Measurements from ENCODE around the gene SGCA. TPM values are rescaled to one million over a fixed set of nuclear protein-coding genes. Genes with fewer than 3 reads are reported as not detected.

The SGCA gene
- total and polyA plus RNA-seq, 2 of the 13 experiments (the other 11 are each of a cell fraction or from before 2014, with no cell fraction given) = not detected

DNA sequence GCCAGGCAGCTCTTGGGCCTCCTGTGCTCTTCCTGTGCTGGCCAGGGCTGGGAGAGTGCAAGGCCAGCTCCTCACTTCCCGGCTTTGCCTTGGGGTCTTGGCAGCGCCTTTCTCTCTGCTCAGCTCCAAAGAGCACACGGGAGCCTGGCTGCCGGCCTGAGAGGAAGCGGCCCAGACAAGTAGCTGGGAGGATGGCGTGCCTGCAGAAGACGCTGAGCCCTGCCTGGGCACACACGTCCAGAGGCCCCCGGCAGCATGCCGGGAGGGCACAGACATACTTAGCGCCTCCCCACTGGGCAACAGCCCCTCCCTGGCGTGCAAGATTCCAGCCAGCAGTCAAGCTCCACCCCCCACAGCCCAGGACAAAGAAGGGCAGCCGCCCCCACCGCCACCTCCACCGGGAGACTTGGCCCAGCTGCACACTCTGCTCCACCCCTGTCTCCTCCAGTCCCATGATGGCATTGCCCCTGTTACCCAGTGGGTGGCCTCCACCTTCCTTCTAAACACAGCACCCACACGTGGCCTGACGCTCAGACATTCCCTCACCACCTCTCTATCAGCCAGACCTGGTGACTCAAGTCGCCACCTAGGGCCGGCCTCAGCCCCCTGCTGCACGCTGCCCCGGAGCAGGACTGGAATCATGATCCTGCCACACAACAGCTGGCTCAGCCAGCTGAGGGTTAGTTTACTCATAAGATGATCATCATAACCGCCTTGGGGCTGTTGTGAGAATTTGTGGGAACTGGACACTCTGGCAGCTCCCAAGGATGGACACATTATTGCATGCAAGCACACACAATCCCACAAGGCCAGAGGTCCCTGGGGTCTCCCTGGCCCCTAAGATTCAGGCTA lies 12.4 kb downstream of the SGCA start (continued):
- TF ChIP-seq ZNF572 (CRISPR knock-in tag; IDR thresholded peaks at IDR 0.05) (peak; percentile 77; the same call in 1 of the 2 replicates), ZNF274 (CRISPR knock-in tag; IDR thresholded peaks at IDR 0.05) (peak; percentile 81), ZNF644 (CRISPR knock-in tag; IDR thresholded peaks at IDR 0.05; ENCODE audit: low read depth) (peak; percentile 75), GABPB1 (CRISPR knock-in tag; IDR thresholded peaks at IDR 0.05) (peak; percentile 48), NAIF1 (CRISPR knock-in tag; IDR thresholded peaks at IDR 0.05; ENCODE audit: borderline replicate concordance) (no peak), ZNF17 (CRISPR knock-in tag; IDR thresholded peaks at IDR 0.05) (no peak), ZNF773 (CRISPR knock-in tag; IDR thresholded peaks at IDR 0.05; ENCODE audit: borderline replicate concordance) (no peak), ZNF451 (CRISPR knock-in tag; IDR thresholded peaks at IDR 0.05) (0 out of 2 replicates have a peak, but pooled peaks have one; percentile 73), ATAD3A (CRISPR knock-in tag; IDR thresholded peaks at IDR 0.05) (no peak), BRD4 (CRISPR knock-in tag; IDR thresholded peaks at IDR 0.05) (0 out of 2 replicates have a peak, but pooled peaks have one; percentile 7), ZNF556 (CRISPR knock-in tag; IDR thresholded peaks at IDR 0.05; ENCODE audit: borderline replicate concordance) (no peak), ZNF329 (CRISPR knock-in tag; IDR thresholded peaks at IDR 0.05; ENCODE audit: low read depth) (no peak), ARNT (IDR thresholded peaks at IDR 0.05) (no peak), KAT7 (CRISPR knock-in tag; IDR thresholded peaks at IDR 0.05; ENCODE audit: borderline replicate concordance) (no peak; the same call in 1 of the 2 replicates), BHLHE40 (IDR thresholded peaks at IDR 0.05; ENCODE audit: low read length) (peak; percentile 39), ZNF230 (CRISPR knock-in tag; IDR thresholded peaks at IDR 0.05) (no peak), NR2F2 (IDR thresholded peaks at IDR 0.05; ENCODE audit: borderline replicate concordance, low read depth) (no peak; the same call in 1 of the 2 replicates), HNF4A (CRISPR knock-in tag; IDR thresholded peaks at IDR 0.05) (no peak)
- TF ChIP-seq, protein P1, sequence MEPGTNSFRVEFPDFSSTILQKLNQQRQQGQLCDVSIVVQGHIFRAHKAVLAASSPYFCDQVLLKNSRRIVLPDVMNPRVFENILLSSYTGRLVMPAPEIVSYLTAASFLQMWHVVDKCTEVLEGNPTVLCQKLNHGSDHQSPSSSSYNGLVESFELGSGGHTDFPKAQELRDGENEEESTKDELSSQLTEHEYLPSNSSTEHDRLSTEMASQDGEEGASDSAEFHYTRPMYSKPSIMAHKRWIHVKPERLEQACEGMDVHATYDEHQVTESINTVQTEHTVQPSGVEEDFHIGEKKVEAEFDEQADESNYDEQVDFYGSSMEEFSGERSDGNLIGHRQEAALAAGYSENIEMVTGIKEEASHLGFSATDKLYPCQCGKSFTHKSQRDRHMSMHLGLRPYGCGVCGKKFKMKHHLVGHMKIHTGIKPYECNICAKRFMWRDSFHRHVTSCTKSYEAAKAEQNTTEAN (CRISPR knock-in tag; conservative IDR thresholded peaks at IDR 0.05) = no peak
- TF ChIP-seq, protein P2, sequence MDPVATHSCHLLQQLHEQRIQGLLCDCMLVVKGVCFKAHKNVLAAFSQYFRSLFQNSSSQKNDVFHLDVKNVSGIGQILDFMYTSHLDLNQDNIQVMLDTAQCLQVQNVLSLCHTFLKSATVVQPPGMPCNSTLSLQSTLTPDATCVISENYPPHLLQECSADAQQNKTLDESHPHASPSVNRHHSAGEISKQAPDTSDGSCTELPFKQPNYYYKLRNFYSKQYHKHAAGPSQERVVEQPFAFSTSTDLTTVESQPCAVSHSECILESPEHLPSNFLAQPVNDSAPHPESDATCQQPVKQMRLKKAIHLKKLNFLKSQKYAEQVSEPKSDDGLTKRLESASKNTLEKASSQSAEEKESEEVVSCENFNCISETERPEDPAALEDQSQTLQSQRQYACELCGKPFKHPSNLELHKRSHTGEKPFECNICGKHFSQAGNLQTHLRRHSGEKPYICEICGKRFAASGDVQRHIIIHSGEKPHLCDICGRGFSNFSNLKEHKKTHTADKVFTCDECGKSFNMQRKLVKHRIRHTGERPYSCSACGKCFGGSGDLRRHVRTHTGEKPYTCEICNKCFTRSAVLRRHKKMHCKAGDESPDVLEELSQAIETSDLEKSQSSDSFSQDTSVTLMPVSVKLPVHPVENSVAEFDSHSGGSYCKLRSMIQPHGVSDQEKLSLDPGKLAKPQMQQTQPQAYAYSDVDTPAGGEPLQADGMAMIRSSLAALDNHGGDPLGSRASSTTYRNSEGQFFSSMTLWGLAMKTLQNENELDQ (CRISPR knock-in tag; IDR thresholded peaks at IDR 0.05; ENCODE audit: borderline replicate concordance) = no peak
- TF ChIP-seq, protein P3, sequence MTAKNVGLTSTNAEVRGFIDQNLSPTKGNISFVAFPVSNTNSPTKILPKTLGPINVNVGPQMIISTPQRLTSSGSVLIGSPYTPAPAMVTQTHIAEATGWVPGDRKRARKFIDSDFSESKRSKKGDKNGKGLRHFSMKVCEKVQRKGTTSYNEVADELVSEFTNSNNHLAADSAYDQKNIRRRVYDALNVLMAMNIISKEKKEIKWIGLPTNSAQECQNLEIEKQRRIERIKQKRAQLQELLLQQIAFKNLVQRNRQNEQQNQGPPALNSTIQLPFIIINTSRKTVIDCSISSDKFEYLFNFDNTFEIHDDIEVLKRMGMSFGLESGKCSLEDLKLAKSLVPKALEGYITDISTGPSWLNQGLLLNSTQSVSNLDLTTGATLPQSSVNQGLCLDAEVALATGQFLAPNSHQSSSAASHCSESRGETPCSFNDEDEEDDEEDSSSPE (CRISPR knock-in tag; IDR thresholded peaks at IDR 0.05) = peak; percentile 59; the same call in 1 of the 2 replicates
- TF ChIP-seq, protein P4, sequence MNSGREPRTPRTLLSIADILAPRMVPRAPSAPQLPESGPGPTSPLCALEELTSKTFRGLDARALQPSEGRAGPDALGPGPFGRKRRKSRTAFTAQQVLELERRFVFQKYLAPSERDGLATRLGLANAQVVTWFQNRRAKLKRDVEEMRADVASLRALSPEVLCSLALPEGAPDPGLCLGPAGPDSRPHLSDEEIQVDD (CRISPR knock-in tag; IDR thresholded peaks at IDR 0.05; ENCODE audit: borderline replicate concordance) = no peak; the same call in 1 of the 2 replicates
- TF ChIP-seq, protein P5, sequence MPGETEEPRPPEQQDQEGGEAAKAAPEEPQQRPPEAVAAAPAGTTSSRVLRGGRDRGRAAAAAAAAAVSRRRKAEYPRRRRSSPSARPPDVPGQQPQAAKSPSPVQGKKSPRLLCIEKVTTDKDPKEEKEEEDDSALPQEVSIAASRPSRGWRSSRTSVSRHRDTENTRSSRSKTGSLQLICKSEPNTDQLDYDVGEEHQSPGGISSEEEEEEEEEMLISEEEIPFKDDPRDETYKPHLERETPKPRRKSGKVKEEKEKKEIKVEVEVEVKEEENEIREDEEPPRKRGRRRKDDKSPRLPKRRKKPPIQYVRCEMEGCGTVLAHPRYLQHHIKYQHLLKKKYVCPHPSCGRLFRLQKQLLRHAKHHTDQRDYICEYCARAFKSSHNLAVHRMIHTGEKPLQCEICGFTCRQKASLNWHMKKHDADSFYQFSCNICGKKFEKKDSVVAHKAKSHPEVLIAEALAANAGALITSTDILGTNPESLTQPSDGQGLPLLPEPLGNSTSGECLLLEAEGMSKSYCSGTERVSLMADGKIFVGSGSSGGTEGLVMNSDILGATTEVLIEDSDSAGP (CRISPR knock-in tag; IDR thresholded peaks at IDR 0.05; ENCODE audit: borderline replicate concordance) = peak; percentile 81
